Nephron (organoid): ENCODE measurements around the gene PPHLN1.
"Not testable (repeated sequence)": the region's sequence is repeated elsewhere in the genome, so short reads cannot be mapped to it uniquely, and the experiment has no call there.

ENCODE experiments used
- H3K27ac Mint-ChIP-seq, 3 experiments: 2 replicates each; pipeline ENCODE4 v1.8.0; 2020; ENCODE audit warnings: mixed read lengths in 3 of 3, mild to moderate bottlenecking in 2 of 3, moderate library complexity in 1 of 3
- H3K27me3 Mint-ChIP-seq: 2 replicates; pipeline ENCODE4 v1.8.0; 2021; ENCODE audit warnings: low read depth, mild to moderate bottlenecking, moderate library complexity, mixed read lengths
- H3K36me3 Mint-ChIP-seq: 2 replicates; pipeline ENCODE4 v1.8.0; 2020; ENCODE audit warnings: low read depth, mixed read lengths
- H3K4me1 Mint-ChIP-seq: 2 replicates; pipeline ENCODE4 v1.8.0; 2020; ENCODE audit warnings: mixed read lengths
- H3K4me3 Mint-ChIP-seq, 3 experiments: 2 replicates each; pipeline ENCODE4 v1.8.0; 2020; ENCODE audit warnings: mild to moderate bottlenecking in 3 of 3, mixed read lengths in 3 of 3, moderate library complexity in 2 of 3
- H3K9me3 Mint-ChIP-seq: 2 replicates; pipeline ENCODE4 v1.8.0; 2020; ENCODE audit warnings: mixed read lengths
- CTCF ChIP-seq, 3 experiments: fragments of 200-600 bp; sonication (generic); IDR thresholded peaks; one replicate each; pipeline ENCODE4 v1.5.0; 2021; ENCODE audit warnings: antibody characterized with exemption in 3 of 3; ENCODE audit not compliant: unreplicated experiment in 3 of 3

The PPHLN1 gene

GRCh38 chr12:42323856-42324255, 2.1 kb upstream of the PPHLN1 start:
- no peak for TF ChIP-seq CTCF (IDR thresholded peaks at IDR 0.05; ENCODE audit: unreplicated experiment in 3 of 3)
- Mint-ChIP-seq H3K4me3 (peak overlapping the region in 2 of 3 experiments; percentile 13 to 27), H3K36me3 (peaks cover 30% of the 10 kb centered on the region), H3K4me1 (peaks cover 20% of the 10 kb centered on the region), H3K27ac (no peak overlapping the region), H3K27me3 (no peaks in the 10 kb centered on the region), H3K9me3 (no peaks in the 10 kb centered on the region)

GRCh38 chr12:42325326-42325652, 678 bp upstream of the PPHLN1 start:
- peak overlapping the region; percentile 93 to 98 (median 97) for H3K27ac Mint-ChIP-seq
- H3K36me3 Mint-ChIP-seq = peaks cover 20% of the 10 kb centered on the region
- no peaks in the 10 kb centered on the region for H3K27me3 Mint-ChIP-seq
- no peak for TF ChIP-seq CTCF (IDR thresholded peaks at IDR 0.05; ENCODE audit: unreplicated experiment in 3 of 3)
- no peaks in the 10 kb centered on the region for H3K9me3 Mint-ChIP-seq
- H3K4me3 Mint-ChIP-seq = peak overlapping the region; percentile 96 to 99 (median 96)
- H3K4me1 Mint-ChIP-seq = peaks cover 20% of the 10 kb centered on the region

- H3K27me3 Mint-ChIP-seq = no peaks in the 10 kb centered on the region
- peaks cover 7% of the 10 kb centered on the region for H3K36me3 Mint-ChIP-seq
- H3K9me3 Mint-ChIP-seq = no peaks in the 10 kb centered on the region
- H3K4me3 Mint-ChIP-seq = peak overlapping the region; percentile 96 to 99 (median 96)
- peaks cover 20% of the 10 kb centered on the region for H3K4me1 Mint-ChIP-seq
- peak overlapping the region; percentile 93 to 98 (median 97) for H3K27ac Mint-ChIP-seq
- no peak for TF ChIP-seq CTCF (IDR thresholded peaks at IDR 0.05; ENCODE audit: unreplicated experiment in 3 of 3)
Observed at GRCh38 chr12:42326541-42327226, 717 bp downstream of the PPHLN1 start.

GRCh38 chr12:42327227-42327590, 1.2 kb downstream of the PPHLN1 start:
- peaks cover 4% of the 10 kb centered on the region for H3K36me3 Mint-ChIP-seq
- peaks cover 22% of the 10 kb centered on the region for H3K4me1 Mint-ChIP-seq
- H3K27ac Mint-ChIP-seq = peak overlapping the region; percentile 93 to 98 (median 97)
- H3K4me3 Mint-ChIP-seq = peak overlapping the region; percentile 96 to 99 (median 96)
- no peaks in the 10 kb centered on the region for H3K27me3 Mint-ChIP-seq
- H3K9me3 Mint-ChIP-seq = no peaks in the 10 kb centered on the region
- no peak for TF ChIP-seq CTCF (IDR thresholded peaks at IDR 0.05; ENCODE audit: unreplicated experiment in 3 of 3)

GRCh38 chr12:42330097-42330496, 4.1 kb downstream of the PPHLN1 start:
- H3K27ac Mint-ChIP-seq, H3K9me3 Mint-ChIP-seq, H3K4me3 Mint-ChIP-seq, H3K36me3 Mint-ChIP-seq, H3K27me3 Mint-ChIP-seq: not testable (repeated sequence)
- H3K4me1 Mint-ChIP-seq = peaks cover 20% of the 10 kb centered on the region

- no peaks in the 10 kb centered on the region for H3K9me3 Mint-ChIP-seq
- no peak overlapping the region for H3K27ac Mint-ChIP-seq
- no peaks in the 10 kb centered on the region for H3K27me3 Mint-ChIP-seq
- H3K36me3 Mint-ChIP-seq = peaks cover 4% of the 10 kb centered on the region
- H3K4me1 Mint-ChIP-seq = peaks cover 11% of the 10 kb centered on the region
- TF ChIP-seq CTCF (IDR thresholded peaks at IDR 0.05; ENCODE audit: unreplicated experiment in 3 of 3) = peak; percentile 64 to 73 (median 68)
- no peak overlapping the region for H3K4me3 Mint-ChIP-seq
Observed at GRCh38 chr12:42332301-42333285, 6.6 kb downstream of the PPHLN1 start.
